GM21447 (cell line): ENCODE results near the gene TUBGCP3.

Source experiments
- ATAC-seq: cut with Tn5 transposase; IDR thresholded peaks from one replicate; pipeline ENCODE4 v1.9.1; 2021; ENCODE audit not compliant: unreplicated experiment

The TUBGCP3 gene

DNA sequence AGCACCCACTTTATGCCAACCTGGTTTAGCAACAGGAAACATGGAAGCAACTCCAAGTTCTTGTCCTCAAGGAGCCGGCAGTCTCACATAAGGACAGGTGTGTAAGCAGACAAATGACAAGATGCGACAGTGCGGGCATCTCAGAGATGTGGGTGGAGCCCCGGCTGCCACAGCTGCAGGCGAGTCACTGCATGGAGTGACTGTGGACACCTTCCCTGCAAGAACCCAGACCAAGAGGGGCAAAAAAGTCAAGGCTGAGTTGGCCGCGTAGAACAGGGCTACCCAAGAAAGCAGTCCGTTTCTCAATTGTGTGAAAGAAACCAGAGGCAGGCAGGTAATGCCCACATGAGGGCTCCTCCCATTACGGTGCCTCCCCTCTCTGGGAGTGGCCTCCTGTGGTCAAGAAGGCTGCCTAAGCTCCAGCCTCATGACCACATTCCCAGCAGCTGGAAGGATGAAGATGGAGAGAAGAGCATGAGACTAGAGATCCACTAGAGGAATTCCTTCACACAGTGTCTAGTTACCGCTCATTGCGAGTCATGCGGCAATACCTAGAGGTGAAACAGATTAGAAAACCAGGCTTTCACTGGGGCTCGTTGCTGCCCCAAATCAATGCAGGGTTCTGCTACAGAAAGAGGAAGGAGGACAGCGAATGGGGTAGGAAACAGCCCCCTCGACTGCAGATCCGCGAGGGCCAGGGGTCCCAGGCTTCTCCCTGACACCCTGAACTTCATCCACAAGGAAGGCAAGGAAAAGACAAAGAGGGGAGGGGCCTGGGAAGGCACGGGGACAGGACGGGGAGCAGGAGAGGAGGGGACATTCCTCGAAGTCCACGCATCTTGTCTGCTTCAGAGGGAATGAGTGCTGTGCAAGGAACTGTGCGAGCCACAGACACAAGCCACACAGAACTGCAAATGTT lies 131.6 kb downstream of the TUBGCP3 start:
- no peak for ATAC-seq

DNA sequence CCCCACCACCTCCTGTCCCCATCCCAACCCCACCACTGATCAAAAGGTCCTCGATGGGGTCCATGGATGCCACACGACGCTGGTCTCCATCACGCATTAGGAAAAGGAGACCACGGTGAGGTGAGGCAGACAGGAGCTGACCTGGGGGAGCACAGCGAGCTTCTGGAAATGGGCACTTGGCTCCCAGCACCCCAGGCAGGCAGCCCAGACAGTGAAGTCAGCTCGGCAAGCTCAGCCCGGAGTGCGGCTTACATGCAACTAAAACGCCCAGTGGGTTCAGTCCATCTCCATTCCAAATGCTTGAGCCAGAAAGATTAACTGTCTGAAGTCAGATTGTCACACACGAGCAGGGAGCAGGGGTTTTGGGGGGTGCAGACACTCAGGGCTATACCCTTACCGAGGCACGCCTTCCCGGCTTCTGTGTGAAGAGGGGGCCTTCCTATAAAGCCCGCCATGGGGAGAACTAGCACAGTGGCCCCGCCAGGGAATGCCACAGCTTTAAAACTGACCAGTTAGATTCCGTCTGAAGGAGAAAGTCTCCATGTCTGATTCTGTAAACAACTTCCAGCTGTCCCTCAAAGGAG lies 132.4 kb downstream of the TUBGCP3 start:
- no peak for ATAC-seq

DNA sequence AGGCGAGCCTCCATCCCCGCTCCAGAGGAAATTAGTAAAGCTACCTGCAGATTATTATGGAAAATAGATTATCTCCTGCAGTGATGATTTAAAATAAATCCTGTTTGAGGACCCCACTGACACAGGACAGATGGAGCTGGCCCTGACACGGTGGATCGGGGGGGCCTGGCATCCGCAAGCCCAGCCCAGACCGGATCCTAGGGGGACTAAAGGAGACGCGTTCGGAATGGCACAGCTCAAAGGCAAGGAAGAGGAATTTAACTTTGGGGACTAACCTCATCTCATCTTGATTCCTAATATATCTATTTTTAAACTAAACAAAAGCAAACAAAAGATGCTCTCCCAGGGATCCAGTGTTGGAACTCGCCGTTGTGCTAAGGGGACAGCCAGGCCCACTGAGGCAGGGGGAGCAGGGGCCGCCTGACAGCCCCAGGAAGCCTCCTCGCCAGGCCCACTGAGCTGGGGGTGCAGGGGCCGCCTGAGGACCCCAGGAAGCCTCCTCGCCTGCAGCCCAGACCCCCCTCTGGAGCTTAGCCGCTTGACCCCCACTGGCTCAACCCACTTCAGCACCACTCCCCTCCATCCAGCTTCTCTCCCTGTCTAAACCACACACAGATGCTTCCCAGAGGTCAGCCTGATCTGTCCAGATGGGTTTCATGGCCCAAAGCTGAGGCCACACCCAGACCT lies 133.2 kb downstream of the TUBGCP3 start:
- no peak for ATAC-seq

DNA sequence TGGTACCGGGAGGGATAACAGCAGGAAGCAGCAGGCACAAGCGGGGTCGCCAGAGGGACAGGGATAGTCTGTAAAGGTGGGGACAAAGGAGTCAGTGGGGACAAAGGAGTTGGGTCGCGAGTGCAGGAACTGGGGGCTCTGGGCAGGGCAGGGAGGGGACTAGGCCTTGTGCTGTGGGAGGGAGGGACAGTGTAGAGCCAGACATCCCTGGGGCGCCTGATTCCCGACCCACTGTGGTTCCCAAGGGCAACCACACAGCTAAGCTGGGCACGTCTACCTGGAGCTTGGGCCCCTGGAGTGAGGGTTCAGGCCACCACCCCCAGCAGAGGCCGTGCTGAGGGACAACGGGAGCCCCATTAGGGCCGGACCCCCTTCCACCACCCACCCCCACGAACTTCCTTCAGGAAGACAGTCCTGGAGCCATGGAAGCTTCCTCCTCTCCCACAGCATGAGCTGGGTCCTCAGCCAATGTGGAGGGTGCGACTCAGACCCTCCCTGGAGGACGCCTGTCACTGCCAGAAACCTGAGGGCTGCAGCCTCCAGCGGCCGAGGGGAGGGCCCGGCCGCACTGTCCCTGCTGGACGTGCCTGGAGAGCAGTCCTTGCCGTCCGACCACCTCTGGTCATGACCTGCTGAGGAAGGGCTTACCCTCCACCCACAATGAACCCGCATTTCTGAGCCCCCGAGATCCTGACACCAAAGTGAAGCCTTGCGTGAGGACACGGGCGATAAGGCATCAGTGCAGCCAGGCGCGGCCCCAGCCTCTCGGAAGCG lies 133.9 kb downstream of the TUBGCP3 start:
- ATAC-seq = no peak

DNA sequence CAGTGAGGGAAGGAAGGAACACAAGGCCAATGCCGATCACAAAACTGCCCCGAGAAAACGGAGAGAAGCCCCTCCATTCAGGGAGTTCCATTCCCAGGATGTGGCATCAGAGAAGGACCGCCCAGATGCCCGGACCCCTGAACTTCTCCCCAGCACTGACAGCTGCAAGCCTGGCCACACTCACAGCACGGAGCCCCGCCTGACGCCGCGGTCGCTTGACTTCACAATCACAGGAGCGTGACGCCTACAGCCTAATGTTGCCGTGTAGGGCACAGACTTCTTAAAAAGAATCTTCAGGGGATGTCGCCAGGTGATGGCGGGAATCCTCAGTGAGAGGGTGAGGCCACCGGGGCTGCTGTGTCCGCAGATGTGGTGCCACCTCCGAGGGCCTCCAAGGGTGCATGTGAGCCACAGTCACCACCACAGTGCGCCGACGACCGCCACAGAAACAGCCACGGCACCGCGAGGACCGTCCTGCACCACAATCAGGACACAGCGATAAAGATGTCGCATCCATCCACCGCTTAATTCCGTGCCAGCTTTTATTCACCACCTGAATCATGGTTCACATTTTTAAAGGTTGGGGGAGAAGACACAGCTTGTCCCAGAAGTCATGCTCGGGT lies 134.6 kb downstream of the TUBGCP3 start:
- no peak for ATAC-seq

DNA sequence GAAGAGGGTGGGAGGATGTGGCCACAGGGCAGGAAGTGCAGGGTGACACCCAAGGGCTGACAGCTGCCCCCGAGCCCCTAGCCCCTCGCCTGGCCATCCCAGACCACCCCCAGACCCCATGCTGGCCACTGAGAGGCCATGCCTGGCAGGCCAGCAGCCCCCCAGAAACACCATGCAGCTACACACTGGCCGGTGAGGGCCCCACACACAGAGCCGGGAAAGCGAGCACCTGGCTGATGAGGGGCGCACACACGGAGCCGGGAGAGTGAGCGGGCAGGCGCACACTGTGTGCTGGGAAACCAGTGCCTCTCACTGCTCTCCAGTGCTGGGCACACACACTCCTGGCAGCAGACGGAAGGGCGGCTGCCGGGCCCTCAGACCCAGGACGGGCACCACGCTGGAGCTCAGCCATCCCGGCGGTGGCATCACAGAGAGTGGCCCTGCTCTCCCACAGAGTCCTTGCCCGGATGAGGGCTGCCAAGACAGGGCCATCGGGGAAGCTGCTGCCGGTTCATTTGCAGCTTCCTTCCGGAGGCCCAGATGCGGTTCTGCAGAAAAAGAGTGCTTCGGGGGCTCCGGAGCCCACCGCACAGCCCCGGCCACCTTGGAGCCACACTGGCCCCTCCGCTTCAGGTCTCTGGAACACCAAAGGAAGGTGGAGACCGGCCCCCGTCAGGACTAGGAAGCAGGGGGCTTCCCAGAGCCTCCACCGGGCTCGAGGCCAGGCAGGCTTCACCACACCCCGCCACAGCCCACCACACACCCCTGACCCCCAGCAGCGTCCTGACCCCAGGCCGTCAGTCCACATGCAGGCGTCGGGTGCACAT lies 135.4 kb downstream of the TUBGCP3 start:
- no peak for ATAC-seq

DNA sequence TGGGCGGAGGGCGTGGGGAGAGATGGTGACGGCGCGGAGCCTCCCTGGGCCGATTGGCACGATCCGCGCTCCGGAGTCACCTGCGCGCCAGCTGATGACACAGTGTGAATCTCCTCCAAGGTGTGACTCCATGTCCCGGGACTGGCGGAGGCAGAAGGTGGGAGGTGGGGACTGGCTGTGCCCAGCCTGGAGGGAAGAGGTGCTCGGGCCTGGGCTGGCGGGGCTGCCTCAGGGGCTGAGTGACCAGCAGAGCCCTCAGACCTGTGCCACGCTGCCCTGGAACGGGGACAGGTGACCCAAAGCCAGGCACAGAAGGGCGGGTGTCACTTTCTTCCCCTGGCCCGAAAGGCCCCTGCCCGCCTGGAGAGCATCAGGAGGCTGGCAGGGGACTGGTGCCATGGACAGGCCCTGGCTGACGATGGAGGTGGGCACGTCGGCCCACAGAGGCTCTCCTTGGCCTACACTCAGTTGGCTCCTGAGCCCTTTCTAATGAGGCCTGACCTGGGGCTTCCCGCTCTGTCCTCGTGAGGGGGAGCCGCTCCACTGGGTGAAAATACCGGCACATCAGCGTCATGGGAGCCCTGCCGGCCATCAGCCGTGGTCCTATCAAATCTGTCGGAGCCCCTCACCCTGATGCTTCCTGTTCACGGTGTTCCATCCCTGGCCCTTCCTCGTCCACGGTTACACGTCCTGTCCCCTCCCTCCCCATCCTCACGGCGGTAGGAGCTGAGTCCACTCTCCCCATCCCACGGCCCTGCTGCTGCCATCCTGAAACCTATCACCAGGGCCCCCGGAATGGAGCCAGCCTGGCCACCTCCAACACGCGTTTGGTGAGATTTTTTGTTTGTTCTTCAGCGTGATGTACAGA lies 136.2 kb downstream of the TUBGCP3 start:
- no peak for ATAC-seq

DNA sequence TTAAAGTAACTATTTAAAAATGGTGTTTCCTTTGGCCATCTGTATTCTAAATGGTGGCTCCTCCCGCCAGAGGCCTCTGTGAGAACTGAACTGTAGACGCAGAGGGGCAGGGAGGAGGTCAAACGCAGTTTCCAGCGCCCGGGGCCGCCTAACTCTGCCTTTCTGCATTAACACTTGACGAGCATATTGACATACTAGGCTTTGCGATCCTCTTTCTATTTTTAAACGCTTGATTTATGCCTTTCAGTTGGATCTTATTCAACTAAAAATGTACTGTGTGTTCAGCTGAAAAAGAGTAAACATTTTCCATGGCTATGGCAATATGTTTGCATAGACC lies 137.1 kb downstream of the TUBGCP3 start:
- ATAC-seq = no peak

DNA sequence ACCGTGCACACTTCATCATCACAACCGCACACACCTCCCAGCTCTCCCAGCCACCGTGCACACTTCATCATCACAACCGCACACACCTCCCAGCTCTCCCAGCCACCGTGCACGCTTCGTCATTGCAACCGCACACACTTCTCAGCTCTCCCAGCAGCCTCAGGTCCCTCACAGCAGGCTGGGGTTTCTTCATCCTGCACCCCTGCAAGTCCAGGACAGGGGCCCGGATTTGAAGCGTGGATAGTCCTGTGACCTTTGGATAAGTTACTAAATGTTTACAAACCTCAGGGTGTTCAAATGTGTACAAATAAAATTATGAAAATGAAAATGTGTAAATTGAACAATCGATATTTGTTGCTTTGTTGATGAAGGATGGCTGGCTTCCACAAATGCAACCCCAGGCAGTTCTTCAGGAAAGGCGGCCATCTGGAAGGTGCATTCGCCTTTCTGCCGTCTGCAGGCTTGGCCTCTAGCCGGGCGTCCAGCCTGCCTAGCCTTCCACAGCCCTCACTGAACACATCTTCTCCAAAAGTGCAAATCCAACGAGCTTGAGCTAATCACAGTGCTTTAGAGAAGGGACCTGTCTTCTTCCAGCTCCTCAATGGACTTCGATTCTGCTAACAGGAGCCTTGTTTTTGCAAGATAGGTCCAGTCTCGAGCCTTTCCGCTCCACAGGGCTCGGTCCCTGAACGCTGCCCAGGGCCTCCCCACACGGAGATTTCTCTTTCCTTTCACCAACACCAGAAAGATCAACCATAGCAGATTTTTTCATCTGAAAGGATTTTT lies 137.6 kb downstream of the TUBGCP3 start:
- ATAC-seq = no peak

DNA sequence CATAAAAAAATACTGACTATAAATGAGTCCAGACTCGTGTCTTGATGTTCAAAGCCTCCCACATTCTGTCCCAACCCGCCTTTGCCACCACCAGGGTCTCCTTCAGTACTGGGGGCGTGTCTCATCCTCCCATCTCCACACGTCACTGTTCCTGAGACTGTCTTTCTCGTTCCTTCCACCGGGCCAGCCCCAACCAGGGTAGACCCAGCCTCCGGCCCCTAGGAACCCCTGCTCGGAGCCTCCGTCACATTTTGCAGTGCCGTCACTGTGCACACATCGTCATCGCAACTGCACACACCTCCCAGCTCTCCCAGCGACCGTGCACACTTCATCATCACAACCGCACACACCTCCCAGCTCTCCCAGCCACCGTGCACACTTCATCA lies 138.4 kb downstream of the TUBGCP3 start:
- no peak for ATAC-seq

DNA sequence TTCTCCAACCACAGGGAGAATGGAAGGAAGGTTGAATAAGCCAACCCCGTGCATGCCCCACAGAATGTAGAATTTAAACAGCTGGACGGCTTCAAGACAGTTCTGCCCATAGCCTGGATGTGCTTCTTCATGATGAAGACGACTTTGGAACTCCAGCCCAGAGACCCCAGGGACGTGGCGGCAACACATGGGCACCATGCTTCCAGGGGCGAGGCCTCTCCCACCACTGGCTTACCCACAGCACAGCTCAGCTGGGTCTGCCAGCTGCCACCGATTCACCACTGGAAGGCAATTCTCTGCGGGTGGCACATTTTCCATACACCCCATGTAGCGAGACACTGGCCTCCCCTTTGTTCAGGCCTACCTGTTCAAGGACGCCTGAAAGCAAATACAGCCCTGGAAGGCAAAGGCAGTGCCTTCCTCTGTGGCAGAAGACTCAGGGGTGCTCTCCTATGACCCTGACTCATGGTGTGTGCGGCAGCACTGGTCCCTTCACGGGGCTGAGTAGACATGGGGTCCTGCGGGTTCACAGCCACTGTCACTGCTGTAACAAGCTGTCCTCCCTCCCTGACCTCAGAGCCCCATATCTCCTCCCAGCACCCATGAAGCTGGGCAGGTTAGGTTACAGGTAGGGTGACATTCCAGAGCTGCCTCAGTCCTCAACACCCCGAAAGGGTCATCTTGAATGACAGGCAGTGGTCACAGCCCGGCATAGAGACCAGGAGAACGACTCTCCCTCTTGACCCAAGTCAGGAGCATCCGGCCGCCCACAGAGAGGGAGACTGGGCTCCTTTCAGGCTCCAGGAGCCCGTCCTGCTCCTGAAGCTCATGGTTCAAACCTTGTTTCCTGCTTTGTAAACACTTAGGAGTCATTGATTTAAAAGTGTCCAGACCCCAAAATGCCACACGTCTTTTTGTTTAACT lies 139.1 kb downstream of the TUBGCP3 start:
- ATAC-seq = no peak

DNA sequence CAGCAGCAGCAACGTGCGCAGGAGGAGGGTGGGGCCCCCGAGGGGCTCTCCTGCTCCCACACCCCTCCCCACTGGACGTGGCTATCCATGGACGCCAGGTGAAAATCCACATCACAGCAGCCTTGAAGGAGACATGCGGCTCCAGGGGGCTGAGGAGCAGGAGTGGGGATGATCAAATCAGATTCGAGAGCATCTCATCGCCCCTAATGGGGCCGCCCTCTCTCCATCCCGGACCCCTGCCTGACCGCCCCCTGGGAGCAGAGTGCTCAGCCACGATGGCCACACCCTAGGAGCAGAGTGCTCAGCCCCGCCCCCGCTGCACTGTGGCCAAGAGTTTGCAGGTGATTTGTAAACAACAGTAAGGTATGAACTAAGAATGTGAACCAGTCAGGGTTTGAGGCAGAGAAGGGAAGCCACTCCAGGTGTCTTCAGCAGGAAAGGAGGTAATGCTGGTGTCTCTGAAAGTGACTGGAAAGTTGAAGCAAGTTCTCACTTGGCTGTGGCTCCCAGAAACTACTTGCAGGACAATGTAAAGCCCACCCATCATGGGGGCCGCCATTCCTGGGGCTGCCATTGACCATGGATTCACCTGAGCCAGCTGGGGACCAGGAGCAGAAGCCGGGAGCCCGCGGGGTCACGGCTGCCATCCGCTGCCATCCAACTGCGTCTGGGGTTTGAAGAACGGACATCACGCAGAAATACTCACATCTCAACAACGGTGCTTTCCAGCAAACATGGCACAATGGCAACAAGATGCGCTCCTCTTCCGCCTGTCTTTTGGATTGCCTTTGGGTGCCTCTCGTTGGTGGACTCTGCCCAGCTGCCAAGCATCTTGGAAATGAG lies 140.0 kb downstream of the TUBGCP3 start:
- ATAC-seq = no peak

DNA sequence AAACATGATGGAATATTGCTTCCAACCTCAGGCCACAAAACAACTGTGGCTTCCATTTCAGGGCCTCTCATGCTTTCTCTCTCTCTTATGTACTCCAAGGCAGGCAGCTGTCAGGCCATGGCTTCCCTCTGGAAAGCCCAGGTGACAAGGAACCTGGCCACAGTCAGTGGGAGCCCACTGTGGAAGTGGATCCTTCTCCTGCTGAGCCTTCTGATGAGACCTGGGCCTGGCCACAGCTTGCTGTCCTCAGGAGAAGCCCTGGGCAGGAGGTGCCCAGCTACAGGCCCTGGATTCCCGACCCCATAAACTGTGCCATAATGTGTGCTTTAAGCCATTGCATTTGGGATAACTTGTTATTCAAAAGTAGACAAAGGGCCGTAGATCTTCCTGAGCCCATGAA lies 140.6 kb downstream of the TUBGCP3 start:
- no peak for ATAC-seq

DNA sequence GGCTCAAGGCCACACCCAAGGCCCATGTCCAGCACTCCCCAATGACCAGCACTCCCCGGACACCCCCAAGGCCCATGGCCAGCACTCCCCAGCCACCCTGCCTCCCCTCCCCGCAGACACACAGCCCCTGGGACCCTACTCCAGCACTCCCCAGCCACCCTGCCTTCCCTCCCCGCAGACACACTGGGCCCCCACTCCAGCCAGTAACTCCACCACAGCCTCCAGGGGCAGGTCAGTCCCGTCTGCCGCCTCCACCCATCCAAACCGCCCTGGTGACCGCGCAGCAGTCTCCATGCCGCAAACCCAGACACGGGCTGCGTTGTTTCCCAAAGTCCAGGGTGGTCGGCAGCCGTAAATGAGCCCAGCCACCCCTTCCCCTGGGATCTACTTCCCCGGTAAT lies 141.1 kb downstream of the TUBGCP3 start:
- no peak for ATAC-seq

DNA sequence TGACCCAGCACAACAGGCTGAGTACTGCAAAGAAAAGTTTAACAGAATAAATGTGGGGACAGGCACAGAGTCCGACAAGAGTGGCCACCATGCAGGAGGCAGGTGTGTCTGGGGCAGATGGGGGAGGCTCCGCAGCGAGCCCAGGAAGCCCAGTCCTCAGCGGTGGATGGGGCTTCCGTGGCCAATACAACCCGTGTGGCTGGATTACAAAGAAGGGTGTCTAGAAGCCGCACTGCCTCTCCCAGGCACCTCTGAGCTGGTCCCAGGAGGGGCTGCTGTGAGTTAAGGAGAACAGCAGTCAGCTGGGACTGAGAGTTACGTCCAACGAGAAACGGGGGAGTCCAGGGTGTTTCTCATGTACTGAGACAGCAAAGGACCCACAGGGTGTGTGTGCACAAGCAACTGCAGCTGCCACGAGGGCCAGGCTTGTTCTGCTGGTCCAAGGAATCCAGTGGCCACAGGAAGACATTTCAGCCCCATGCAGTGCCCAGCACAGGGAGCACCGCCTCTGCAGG lies 141.5 kb downstream of the TUBGCP3 start:
- ATAC-seq = no peak
